Upper lobe of left lung (tissue), 6 donors: ENCODE measurements around the gene HHLA2. TPM values are rescaled to one million over a fixed set of nuclear protein-coding genes. Genes with fewer than 3 reads are reported as not detected.

ENCODE experiments used
- ATAC-seq, 2 donors: fragments of 200-7000 bp; cut with Tn5 transposase; one replicate each; pipeline ENCODE4 v1.9.1; 2022; ENCODE audit warnings: mild to moderate bottlenecking in 2 of 2, moderate library complexity in 2 of 2; ENCODE audit not compliant: low FRiP score in 2 of 2
- DNase-seq, 2 donors: peaks; one replicate each; pipeline ENCODE4 v3.0.0-alpha.2; 2019 to 2020
- H3K27ac ChIP-seq, 4 donors: fragments of 200-600 bp; sonication (generic); one replicate each; pipeline ENCODE4 v1.5.1; 2016 to 2019
- H3K27me3 ChIP-seq, 4 donors: fragments of 200-600 bp; sonication (generic); one replicate each; pipeline ENCODE4 v1.5.1; 2017 to 2019
- H3K36me3 ChIP-seq, 4 donors: fragments of 200-600 bp; sonication (generic); one replicate each; pipeline ENCODE4 v1.5.1; 2016 to 2019
- H3K4me1 ChIP-seq, 4 donors: fragments of 200-600 bp; sonication (generic); one replicate each; pipeline ENCODE4 v1.5.1; 2018 to 2019
- H3K4me3 ChIP-seq, 4 donors: fragments of 200-600 bp; sonication (generic); one replicate each; pipeline ENCODE4 v1.5.1; 2017 to 2019; ENCODE audit warnings: mild to moderate bottlenecking in 2 of 4, moderate library complexity in 1 of 4
- H3K9me3 ChIP-seq, 4 donors: fragments of 200-600 bp; sonication (generic); one replicate each; pipeline ENCODE4 v1.5.1; 2018 to 2019
- CTCF ChIP-seq, 6 experiments: fragments of 450-650 bp in 4 of 6; fragments of 200-600 bp in 2 of 6; sonication (generic) in 2 of 6; IDR thresholded peaks; one replicate each; pipeline ENCODE4 v1.5.1; 2016 to 2019; ENCODE audit warnings: antibody characterized with exemption in 6 of 6
- EP300 ChIP-seq, 4 donors: sonication (generic); formaldehyde crosslinking; IDR thresholded peaks; one replicate each; pipeline ENCODE4 v1.5.1; 2017; ENCODE audit warnings: antibody characterized with exemption in 4 of 4, control low read depth in 2 of 4
- POLR2A ChIP-seq, 4 donors: fragments of 450-650 bp; IDR thresholded peaks; one replicate each; pipeline ENCODE4 v1.5.1; 2016 to 2017; ENCODE audit warnings: antibody characterized with exemption in 4 of 4, mild to moderate bottlenecking in 2 of 4
- POLR2AphosphoS5 ChIP-seq, 2 donors: sonication (generic); formaldehyde crosslinking; IDR thresholded peaks; one replicate each; pipeline ENCODE4 v1.5.1; 2017; ENCODE audit warnings: antibody characterized with exemption in 2 of 2
- WGBS, 2 donors: methylation state at CpG; one replicate each; pipeline ENCODE4 v1.1.5; 2017 to 2018; 5-methylcytosine and 5-hydroxymethylcytosine counted together
- total RNA-seq, 6 donors: library from RNA; depleted of rRNA in 4 of 6; stranded (reverse); fragments of >200 nt in 4 of 6; gene quantifications; one replicate each; pipeline versions ENCODE4 v1.1.0 to v1.2.1, GENCODE V29; 2016 to 2021
- donor health status: DM: no; HTN: no; CAD: no; lungs with moderate emphysema.
- donor health status: DM: no; HTN: yes; CAD: no; lungs with severe emphysema.

HHLA2 gene
- total RNA-seq, 6 donors from 2014 or later = 0.26 to 13.7 (median 3.1) TPM

DNA sequence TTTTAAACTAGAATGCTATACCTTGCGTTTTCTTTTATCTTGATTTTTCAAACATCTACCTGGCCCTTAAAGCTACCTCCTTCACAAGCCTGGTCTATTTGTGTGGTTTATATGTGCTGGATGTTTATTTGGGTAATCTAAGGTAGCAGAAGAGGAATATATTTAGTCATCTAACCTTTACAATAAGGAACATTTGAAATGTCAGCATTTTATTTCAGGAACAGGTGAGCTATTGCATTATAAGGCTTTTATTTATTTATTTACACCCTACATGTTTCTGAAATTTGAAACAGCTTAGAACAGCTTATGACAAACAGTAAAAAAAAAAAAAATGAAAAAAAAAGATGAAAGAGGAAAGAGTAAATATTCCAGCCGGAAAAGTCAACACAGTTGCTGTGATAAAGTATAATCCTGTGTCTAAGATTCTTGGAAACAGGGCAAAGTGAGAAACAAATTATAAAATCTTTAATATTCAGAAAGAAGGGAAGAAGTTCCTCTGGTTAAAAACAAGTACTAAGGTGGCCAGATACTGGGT lies 19.5 kb downstream of the HHLA2 start:
- 60 to 79% methylated on average over 2 of the region's 2 CpGs for WGBS, 2 donors
- Histone ChIP-seq H3K9me3 (no peaks in the 10 kb centered on the region), H3K4me1 (peaks cover 0 to 7% (median 4%) of the 10 kb centered on the region in 4 donors), H3K36me3 (no peaks in the 10 kb centered on the region), H3K4me3 (no peak overlapping the region), H3K27ac (no peak overlapping the region), H3K27me3 (no peaks in the 10 kb centered on the region)
- no peak for TF ChIP-seq POLR2AphosphoS5 (IDR thresholded peaks at IDR 0.05)
- TF ChIP-seq EP300 (IDR thresholded peaks at IDR 0.05) = no peak
- no peak for TF ChIP-seq CTCF (IDR thresholded peaks at IDR 0.05)
- TF ChIP-seq POLR2A (IDR thresholded peaks at IDR 0.05) = no peak
- DNase-seq = no peak
- ATAC-seq = no peak

DNA sequence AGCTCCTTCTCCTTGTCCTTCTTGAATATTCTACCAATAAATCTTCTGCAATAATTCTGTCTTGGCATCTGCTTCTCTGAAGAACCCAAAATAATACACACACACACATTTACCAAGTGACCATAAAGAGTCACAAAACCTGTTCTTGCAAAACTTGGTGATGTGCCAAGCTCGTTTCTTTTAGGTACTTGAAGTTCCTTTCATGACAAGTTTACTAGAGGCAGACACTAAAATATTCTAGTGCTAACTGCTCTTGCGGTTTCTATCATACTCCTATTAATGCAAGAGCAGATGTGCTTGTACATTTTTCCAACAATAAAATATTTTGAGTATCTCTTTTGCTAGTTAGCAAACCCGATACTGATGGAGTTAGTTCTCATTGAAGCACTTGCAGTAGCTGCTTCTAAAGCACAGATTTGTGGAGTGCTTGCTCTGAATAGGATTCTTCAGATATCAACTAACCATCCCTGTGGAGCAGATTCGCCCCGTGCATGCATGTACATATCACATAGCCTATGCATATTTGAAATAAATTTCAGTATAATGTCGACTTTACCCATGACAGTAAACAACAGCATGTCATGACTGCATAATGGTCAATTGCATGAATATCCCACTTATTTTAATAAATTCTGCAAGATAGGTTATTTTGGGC lies 23.2 kb downstream of the HHLA2 start:
- no peak overlapping the region for H3K4me3 ChIP-seq
- ATAC-seq (peak in 1 of 2 donors; percentile 61), DNase-seq (peak in 1 of 2 donors; percentile 58)
- H3K4me1 ChIP-seq = peaks cover 0 to 7% (median 4%) of the 10 kb centered on the region in 4 donors
- H3K27ac ChIP-seq = no peak overlapping the region
- no peaks in the 10 kb centered on the region for H3K27me3 ChIP-seq
- 61% methylated on average over 6 of the region's 6 CpGs for WGBS, 2 donors
- no peak for TF ChIP-seq CTCF (IDR thresholded peaks at IDR 0.05)
- TF ChIP-seq EP300 (IDR thresholded peaks at IDR 0.05) = peak in 1 of 4 donors; percentile 32
- TF ChIP-seq POLR2AphosphoS5 (IDR thresholded peaks at IDR 0.05) = peak in 1 of 2 donors; percentile 30
- TF ChIP-seq POLR2A (IDR thresholded peaks at IDR 0.05) = no peak
- H3K9me3 ChIP-seq = no peaks in the 10 kb centered on the region
- no peaks in the 10 kb centered on the region for H3K36me3 ChIP-seq

- H3K4me1 ChIP-seq = peaks cover 0 to 7% (median 4%) of the 10 kb centered on the region in 4 donors
- H3K27me3 ChIP-seq = no peaks in the 10 kb centered on the region
- H3K27ac ChIP-seq = no peak overlapping the region
- ATAC-seq (no peak), DNase-seq (no peak)
- H3K36me3 ChIP-seq = no peaks in the 10 kb centered on the region
- no peak for TF ChIP-seq POLR2A (IDR thresholded peaks at IDR 0.05)
- no peak for TF ChIP-seq POLR2AphosphoS5 (IDR thresholded peaks at IDR 0.05)
- TF ChIP-seq CTCF (IDR thresholded peaks at IDR 0.05) = no peak
- TF ChIP-seq EP300 (IDR thresholded peaks at IDR 0.05) = no peak
- no peaks in the 10 kb centered on the region for H3K9me3 ChIP-seq
- no peak overlapping the region for H3K4me3 ChIP-seq
- WGBS, 2 donors = 76 to 85% methylated on average over 6 of the region's 6 CpGs
Measured at GRCh38 chr3:108320746-108321350, 24.5 kb downstream of the HHLA2 start.

- H3K27ac ChIP-seq = no peak overlapping the region
- no peaks in the 10 kb centered on the region for H3K27me3 ChIP-seq
Measured at GRCh38 chr3:108322352-108322751, 26.0 kb downstream of the HHLA2 start.

More at GRCh38 chr3:108322352-108322751, 26.0 kb downstream of the HHLA2 start:
- H3K36me3 ChIP-seq = no peaks in the 10 kb centered on the region
- H3K4me3 ChIP-seq = no peak overlapping the region
- ATAC-seq = no peak
- no peaks in the 10 kb centered on the region for H3K9me3 ChIP-seq
- no peak for TF ChIP-seq POLR2AphosphoS5 (IDR thresholded peaks at IDR 0.05)
- TF ChIP-seq CTCF (IDR thresholded peaks at IDR 0.05) = no peak
- no peak for TF ChIP-seq EP300 (IDR thresholded peaks at IDR 0.05)
- TF ChIP-seq POLR2A (IDR thresholded peaks at IDR 0.05) = no peak
- DNase-seq = no peak
- peaks cover 0 to 7% (median 4%) of the 10 kb centered on the region in 4 donors for H3K4me1 ChIP-seq
- 70 to 83% methylated on average over 4 of the region's 4 CpGs for WGBS, 2 donors
